H9 (cell line): ENCODE data around the gene JAK1. TPM values are rescaled to one million over a fixed set of nuclear protein-coding genes. Genes with fewer than 3 reads are reported as not detected.

Experiments
- DNase-seq: peaks from one replicate; pipeline ENCODE4 v3.0.0-alpha.2; 2017
- H2AFZ ChIP-seq: one replicate; pipeline ENCODE4 v1.6.1; 2013; ENCODE audit warnings: mild to moderate bottlenecking, low read length, control low read depth, moderate library complexity
- H2AK5ac ChIP-seq: 2 replicates; pipeline ENCODE4 v1.6.1; 2013; ENCODE audit warnings: low read length, control low read depth, mixed read lengths; ENCODE audit not compliant: insufficient read length
- H2BK120ac ChIP-seq: one replicate; pipeline ENCODE4 v1.6.1; 2013; ENCODE audit warnings: low read depth, mild to moderate bottlenecking, low read length, control low read depth, inconsistent platforms; ENCODE audit not compliant: poor library complexity, severe bottlenecking
- H2BK12ac ChIP-seq: 2 replicates; pipeline ENCODE4 v1.6.1; 2013; ENCODE audit warnings: low read length, control low read depth, mixed read lengths, low read depth; ENCODE audit not compliant: insufficient read length
- H2BK15ac ChIP-seq: 2 replicates; pipeline ENCODE4 v1.6.1; 2013; ENCODE audit warnings: low read depth, low read length, control low read depth
- H2BK20ac ChIP-seq: one replicate; pipeline ENCODE4 v1.6.1; 2013; ENCODE audit warnings: low read depth, mild to moderate bottlenecking, low read length, control low read depth, inconsistent platforms; ENCODE audit not compliant: poor library complexity, severe bottlenecking
- H2BK5ac ChIP-seq: 2 replicates; pipeline ENCODE4 v1.6.1; 2013; ENCODE audit warnings: low read length, control low read depth, mixed read lengths; ENCODE audit not compliant: insufficient read length
- H3K14ac ChIP-seq: 2 replicates; pipeline ENCODE4 v1.6.1; 2013; ENCODE audit warnings: low read length, control low read depth; ENCODE audit not compliant: insufficient read depth
- H3K18ac ChIP-seq: 2 replicates; pipeline ENCODE4 v1.6.1; 2013; ENCODE audit warnings: low read depth, mild to moderate bottlenecking, mixed read lengths, low read length, control low read depth; ENCODE audit not compliant: insufficient read length
- H3K23ac ChIP-seq: 2 replicates; pipeline ENCODE4 v1.6.1; 2013; ENCODE audit warnings: low read length, control low read depth, mixed read lengths, low read depth; ENCODE audit not compliant: insufficient read length
- H3K23me2 ChIP-seq: 2 replicates; pipeline ENCODE4 v1.6.1; 2013; ENCODE audit warnings: low read depth, mild to moderate bottlenecking, mixed read lengths, low read length, control low read depth; ENCODE audit not compliant: insufficient read length, poor library complexity, severe bottlenecking
- H3K27ac ChIP-seq: 2 replicates; pipeline ENCODE4 v1.5.1; 2013; ENCODE audit warnings: low read length, control low read depth, mixed read lengths, low read depth; ENCODE audit not compliant: insufficient read length
- H3K27me3 ChIP-seq: 2 replicates; pipeline ENCODE4 v1.6.1; 2013; ENCODE audit warnings: low read length, control low read depth, inconsistent platforms; ENCODE audit not compliant: insufficient read depth
- H3K4ac ChIP-seq: 2 replicates; pipeline ENCODE4 v1.6.1; 2013; ENCODE audit warnings: low read depth, mild to moderate bottlenecking, control low read depth, inconsistent platforms, low read length, moderate library complexity
- H3K4me1 ChIP-seq: 2 replicates; pipeline ENCODE4 v1.6.1; 2013; ENCODE audit warnings: low read length, control low read depth, inconsistent platforms; ENCODE audit not compliant: insufficient read depth
- H3K4me2 ChIP-seq: 2 replicates; pipeline ENCODE4 v1.6.1; 2013; ENCODE audit warnings: low read length, control low read depth, mixed read lengths; ENCODE audit not compliant: insufficient read length, insufficient read depth
- H3K56ac ChIP-seq: 2 replicates; pipeline ENCODE4 v1.6.1; 2013; ENCODE audit warnings: low read depth, mild to moderate bottlenecking, mixed read lengths, low read length, control low read depth; ENCODE audit not compliant: insufficient read length
- H3K79me1 ChIP-seq: 2 replicates; pipeline ENCODE4 v1.6.1; 2013; ENCODE audit warnings: low read depth, mild to moderate bottlenecking, moderate library complexity, low read length, control low read depth, inconsistent platforms; ENCODE audit not compliant: insufficient read depth, poor library complexity, severe bottlenecking
- H3K79me2 ChIP-seq: 2 replicates; pipeline ENCODE4 v1.6.1; 2013; ENCODE audit warnings: low read length, control low read depth, inconsistent platforms; ENCODE audit not compliant: insufficient read depth
- H3K9ac ChIP-seq: 2 replicates; pipeline ENCODE4 v1.6.1; 2013; ENCODE audit warnings: low read length, control low read depth, mixed read lengths; ENCODE audit not compliant: insufficient read length; ENCODE audit errors: extremely low read depth
- H3K9me3 ChIP-seq: one replicate; pipeline ENCODE4 v1.6.1; 2013; ENCODE audit warnings: low read depth, low read length, inconsistent platforms; ENCODE audit not compliant: control insufficient read depth
- H3T11ph ChIP-seq: one replicate; pipeline ENCODE4 v1.6.1; 2013; ENCODE audit warnings: mild to moderate bottlenecking, low read length, control low read depth, inconsistent platforms
- H4K20me1 ChIP-seq: one replicate; pipeline ENCODE4 v1.6.1; 2013; ENCODE audit not compliant: control insufficient read depth, insufficient read length, insufficient read depth
- H4K5ac ChIP-seq: 2 replicates; pipeline ENCODE4 v1.6.1; 2013; ENCODE audit warnings: low read depth, mild to moderate bottlenecking, mixed read lengths, low read length, control low read depth; ENCODE audit not compliant: insufficient read length
- H4K8ac ChIP-seq: replicated peaks from 2 replicates; pipeline ENCODE4 v1.6.1; 2013; ENCODE audit warnings: low read length, control low read depth, mixed read lengths, low read depth; ENCODE audit not compliant: insufficient read length
- H4K91ac ChIP-seq: 2 replicates; pipeline ENCODE4 v1.6.1; 2013; ENCODE audit warnings: low read depth, mild to moderate bottlenecking, moderate library complexity, mixed read lengths, low read length, control low read depth; ENCODE audit not compliant: insufficient read length
- H3K27ac Mint-ChIP-seq, 3 experiments: 2 replicates in 2 of 3; 3 replicates in 1 of 3; pipeline ENCODE4 v1.8.0; 2020 to 2021; ENCODE audit warnings: mixed read lengths in 3 of 3, mild to moderate bottlenecking in 1 of 3, moderate library complexity in 1 of 3
- H3K27me3 Mint-ChIP-seq: 2 replicates; pipeline ENCODE4 v1.8.0; 2021; ENCODE audit warnings: low read depth, mild to moderate bottlenecking, moderate library complexity, mixed read lengths
- H3K36me3 Mint-ChIP-seq, 3 experiments: 2 replicates in 2 of 3; 3 replicates in 1 of 3; pipeline ENCODE4 v1.8.0; 2020 to 2021; ENCODE audit warnings: low read depth in 3 of 3, mixed read lengths in 3 of 3; ENCODE audit not compliant: insufficient read depth in 1 of 3
- H3K4me1 Mint-ChIP-seq, 2 experiments: 2 replicates each; pipeline ENCODE4 v1.8.0; 2020; ENCODE audit warnings: mixed read lengths in 2 of 2
- H3K4me3 Mint-ChIP-seq, 2 experiments: 2 replicates in 1 of 2; 3 replicates in 1 of 2; pipeline ENCODE4 v1.8.0; 2020 to 2021; ENCODE audit warnings: mild to moderate bottlenecking in 2 of 2, mixed read lengths in 2 of 2, moderate library complexity in 1 of 2
- H3K9me3 Mint-ChIP-seq, 2 experiments: 2 replicates in 1 of 2; 3 replicates in 1 of 2; pipeline ENCODE4 v1.8.0; 2020; ENCODE audit warnings: mild to moderate bottlenecking in 2 of 2, mixed read lengths in 2 of 2, moderate library complexity in 1 of 2
- CTCF ChIP-seq: fragments of 200-600 bp; sonication (generic); conservative IDR thresholded peaks from 3 replicates; pipeline ENCODE4 v1.8.0; 2021; ENCODE audit warnings: antibody characterized with exemption, mild to moderate bottlenecking
- WGBS: extraction: QIAGEN DNeasy Blood & Tissue Kit; methylation state at CpG from one replicate; pipeline ENCODE4 v1.1.7; 2013; ENCODE audit warnings: missing lambda C conversion rate, low lambda C conversion rate, mixed read lengths; ENCODE audit not compliant: insufficient read length; ENCODE audit errors: extremely low coverage; 5-methylcytosine and 5-hydroxymethylcytosine counted together
- total RNA-seq: library from RNA; stranded (reverse); gene quantifications from 2 replicates; pipeline ENCODE4 v1.2.1, GENCODE V29; 2021

Gene JAK1
- total RNA-seq, 1 experiment from 2014 or later: 12.8 TPM

GRCh38 chr1:64866689-64867088 lies 99.7 kb downstream of the JAK1 start:
- Histone ChIP-seq H4K91ac (no peak overlapping the region), H2BK120ac (no peak overlapping the region), H2AFZ (no peak overlapping the region), H3K56ac (no peak overlapping the region), H3T11ph (no peak overlapping the region), H2BK20ac (no peak overlapping the region), H2AK5ac (no peak overlapping the region), H4K20me1 (no peaks in the 10 kb centered on the region), H3K27me3 (no peaks in the 10 kb centered on the region), H3K79me2 (no peaks in the 10 kb centered on the region), H3K23ac (no peak overlapping the region), H2BK15ac (no peak overlapping the region), H3K79me1 (no peaks in the 10 kb centered on the region), H3K4me1 (no peaks in the 10 kb centered on the region), H2BK12ac (no peak overlapping the region), H3K9me3 (no peaks in the 10 kb centered on the region), H3K14ac (no peak overlapping the region), H3K27ac (no peak overlapping the region), H3K4me2 (no peak overlapping the region), H4K8ac (no peak overlapping the region), H2BK5ac (no peak overlapping the region), H4K5ac (no peak overlapping the region), H3K9ac (no peak overlapping the region), H3K4ac (no peak overlapping the region), H3K18ac (no peak overlapping the region), H3K23me2 (no peaks in the 10 kb centered on the region)
- Mint-ChIP-seq H3K4me3 (no peak overlapping the region), H3K36me3 (peaks cover 3 to 13% (median 4%) of the 10 kb centered on the region in 3 experiments; a peak in 4 of 7 replicates), H3K27ac (no peak overlapping the region), H3K27me3 (no peaks in the 10 kb centered on the region), H3K4me1 (peaks cover 2 to 3% of the 10 kb centered on the region in 2 experiments), H3K9me3 (no peaks in the 10 kb centered on the region)
- no peak for DNase-seq
- TF ChIP-seq CTCF: no peak
- WGBS: no CpG with 5 or more reads among the region's 10 CpGs
